ENCODE data around the gene FAXDC2.

GRCh38 chr5:154899151-154899816, 48.9 kb upstream of the FAXDC2 start:
- TF ChIP-seq, protein P1, sequence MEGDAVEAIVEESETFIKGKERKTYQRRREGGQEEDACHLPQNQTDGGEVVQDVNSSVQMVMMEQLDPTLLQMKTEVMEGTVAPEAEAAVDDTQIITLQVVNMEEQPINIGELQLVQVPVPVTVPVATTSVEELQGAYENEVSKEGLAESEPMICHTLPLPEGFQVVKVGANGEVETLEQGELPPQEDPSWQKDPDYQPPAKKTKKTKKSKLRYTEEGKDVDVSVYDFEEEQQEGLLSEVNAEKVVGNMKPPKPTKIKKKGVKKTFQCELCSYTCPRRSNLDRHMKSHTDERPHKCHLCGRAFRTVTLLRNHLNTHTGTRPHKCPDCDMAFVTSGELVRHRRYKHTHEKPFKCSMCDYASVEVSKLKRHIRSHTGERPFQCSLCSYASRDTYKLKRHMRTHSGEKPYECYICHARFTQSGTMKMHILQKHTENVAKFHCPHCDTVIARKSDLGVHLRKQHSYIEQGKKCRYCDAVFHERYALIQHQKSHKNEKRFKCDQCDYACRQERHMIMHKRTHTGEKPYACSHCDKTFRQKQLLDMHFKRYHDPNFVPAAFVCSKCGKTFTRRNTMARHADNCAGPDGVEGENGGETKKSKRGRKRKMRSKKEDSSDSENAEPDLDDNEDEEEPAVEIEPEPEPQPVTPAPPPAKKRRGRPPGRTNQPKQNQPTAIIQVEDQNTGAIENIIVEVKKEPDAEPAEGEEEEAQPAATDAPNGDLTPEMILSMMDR (IDR thresholded peaks at IDR 0.05; ENCODE audit: insufficient read depth, low read length), result no peak
- TF ChIP-seq GABPA (IDR thresholded peaks at IDR 0.05; ENCODE audit: low read depth) (no peak), SPI1 (IDR thresholded peaks at IDR 0.05; ENCODE audit: borderline replicate concordance, low read depth) (no peak), POLR2AphosphoS5 (IDR thresholded peaks at IDR 0.05; ENCODE audit: low read depth) (no peak), REST (IDR thresholded peaks at IDR 0.05; ENCODE audit: insufficient replicate concordance, low read depth) (no peak)

Data from HL-60 (cell line).